Prostate gland (tissue), 2 donors: ENCODE data around the gene ISX.

ENCODE experiments used
- CTCF ChIP-seq, 4 experiments: fragments of 200-600 bp in 2 of 4; fragments of 450-650 bp in 2 of 4; sonication (generic) in 2 of 4; IDR thresholded peaks; 1 replicate in 3 of 4; 2 replicates in 1 of 4; pipeline ENCODE4 v1.5.1; 2016 to 2019; ENCODE audit warnings: antibody characterized with exemption in 4 of 4, mild to moderate bottlenecking in 2 of 4, moderate library complexity in 2 of 4
- POLR2AphosphoS5 ChIP-seq: sonication (generic); formaldehyde crosslinking; IDR thresholded peaks from one replicate; pipeline ENCODE4 v1.6.1; 2017; ENCODE audit warnings: antibody characterized with exemption

- TF ChIP-seq POLR2AphosphoS5 = no peak
- TF ChIP-seq CTCF (IDR thresholded peaks at IDR 0.05) = no peak
These were observed 36.7 kb downstream of the ISX start for GRCh38 chr22:35102663-35103062.
